Activated T-helper 1 cell treated with anti-CD3 and anti-CD28 coated beads, Interleukin-2, amount 50 U/mL, for 16 hours (primary cell): Measurements from ENCODE around the gene GPS1.

ENCODE experiments used
- DNase-seq, 2 donors: peaks; one replicate each; pipeline ENCODE4 v3.0.0-alpha.2; 2020; ENCODE audit warnings: low read depth in 1 of 2, low spot score in 1 of 2

Gene GPS1

GRCh38 chr17:82056729-82057621, 5.3 kb downstream of the GPS1 start:
- no peak for DNase-seq

GRCh38 chr17:82058230-82058854, 6.6 kb downstream of the GPS1 start:
- DNase-seq = no peak

GRCh38 chr17:82058855-82059249, 7.2 kb downstream of the GPS1 start:
- no peak for DNase-seq

- no peak for DNase-seq
These were observed 7.7 kb downstream of the GPS1 start for GRCh38 chr17:82059272-82060000.

- DNase-seq = no peak
These were observed 8.3 kb downstream of the GPS1 start for GRCh38 chr17:82060001-82060380.

DNA sequence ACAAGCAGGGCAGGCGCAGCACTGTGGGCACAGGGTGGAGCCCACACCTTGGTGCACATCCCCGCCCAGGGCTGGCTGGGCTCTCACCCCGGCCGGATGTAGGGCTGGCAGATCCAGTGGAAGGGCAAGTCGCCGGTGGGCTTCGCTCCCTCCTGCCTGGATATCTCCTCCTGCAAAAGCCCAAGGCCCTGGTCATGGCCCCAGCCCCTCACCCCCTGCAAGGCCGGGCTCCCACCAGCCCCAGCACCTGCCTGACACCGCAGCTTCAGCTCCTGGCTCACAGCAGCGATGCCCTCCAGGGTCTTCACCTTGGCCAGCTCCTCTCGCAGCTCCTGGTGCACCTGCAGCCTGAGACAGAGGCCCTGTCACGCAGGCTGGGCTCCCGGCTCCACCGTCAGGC, 8.9 kb downstream of the GPS1 start:
- no peak for DNase-seq

DNA sequence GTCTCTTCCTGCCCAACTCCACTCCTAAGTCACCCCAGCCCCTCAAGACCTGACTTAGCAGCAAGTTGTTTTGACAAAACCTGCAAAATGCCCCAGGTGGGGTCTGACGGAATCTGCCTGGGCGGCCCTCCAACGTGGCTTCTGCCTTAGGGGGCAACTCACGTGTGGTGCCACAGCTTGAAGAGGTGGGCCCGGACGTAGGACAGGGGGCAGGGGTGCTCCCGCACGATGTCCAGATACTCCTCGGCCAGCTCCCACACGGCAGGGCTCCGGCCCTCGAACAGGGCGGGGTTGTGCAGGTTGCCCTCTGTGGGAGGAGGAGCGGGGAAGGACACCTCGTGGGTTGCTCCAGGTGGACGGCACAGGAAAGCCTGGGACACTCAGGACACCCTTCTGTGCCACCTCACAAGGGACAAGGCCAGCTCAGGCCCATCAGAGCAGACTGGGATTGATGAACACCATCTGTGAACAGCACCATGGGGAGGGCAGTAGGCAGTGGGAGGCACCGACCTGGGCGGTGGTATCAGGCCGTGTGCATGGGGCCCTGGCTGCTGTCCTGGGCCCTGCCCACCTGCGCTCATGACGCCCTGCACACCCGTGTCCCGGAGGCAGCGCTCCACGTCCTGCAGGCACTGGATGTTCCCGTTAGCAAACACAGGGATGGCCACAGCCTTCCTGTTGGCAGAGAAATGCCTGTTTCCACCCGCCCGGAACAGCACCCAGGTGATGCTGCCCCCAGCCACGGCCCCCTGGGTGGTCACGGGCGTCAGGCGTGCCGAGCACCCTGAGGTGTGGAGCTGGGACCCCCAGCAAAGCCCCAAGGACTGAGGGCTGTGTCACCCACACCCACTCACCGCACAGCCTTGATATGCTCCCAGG, 9.6 kb downstream of the GPS1 start:
- DNase-seq = no peak

DNA sequence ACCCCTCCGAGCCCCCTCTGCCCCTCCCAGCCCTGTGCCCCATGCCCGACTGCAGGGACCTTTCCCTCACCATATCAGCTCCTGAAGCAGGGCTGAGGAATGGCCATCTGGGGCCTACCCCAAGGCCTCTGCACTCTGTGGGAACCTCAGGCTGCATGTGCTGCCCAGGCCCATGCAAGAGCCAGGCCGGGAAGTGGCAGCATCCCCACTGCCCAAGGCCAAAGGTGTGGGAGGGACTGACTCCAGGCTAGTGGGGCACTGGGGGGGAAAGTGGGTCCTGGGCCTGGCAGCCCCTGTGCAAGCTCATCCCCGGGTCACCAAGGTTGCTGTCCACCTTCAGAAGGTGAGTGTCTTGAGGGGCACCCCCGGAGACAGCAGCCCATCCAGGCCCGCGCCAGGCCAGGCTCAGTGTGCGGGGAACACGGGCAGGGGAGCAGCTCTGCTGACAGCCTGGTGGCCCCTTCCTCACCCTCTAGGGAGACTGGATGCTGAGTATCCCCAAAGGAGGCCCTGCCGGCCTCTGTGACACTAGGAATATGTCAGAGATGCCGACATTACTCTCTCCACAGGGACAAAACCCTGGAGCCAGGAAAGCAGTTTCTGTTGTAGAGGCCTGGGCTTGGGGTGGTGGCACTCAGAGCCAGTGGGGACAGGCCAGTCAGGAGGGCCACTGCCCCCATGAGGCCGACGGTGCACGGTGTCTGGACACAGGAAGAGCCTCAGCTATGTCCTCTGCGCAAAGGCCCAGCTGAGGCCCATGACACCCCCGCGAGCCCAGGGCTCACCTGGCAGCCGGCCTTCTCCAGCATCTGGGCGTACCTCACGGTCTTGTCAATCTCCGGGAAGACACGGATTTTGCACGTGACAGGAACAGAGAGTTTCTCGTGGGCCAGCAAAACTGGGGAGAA, 10.6 kb downstream of the GPS1 start:
- no peak for DNase-seq

DNA sequence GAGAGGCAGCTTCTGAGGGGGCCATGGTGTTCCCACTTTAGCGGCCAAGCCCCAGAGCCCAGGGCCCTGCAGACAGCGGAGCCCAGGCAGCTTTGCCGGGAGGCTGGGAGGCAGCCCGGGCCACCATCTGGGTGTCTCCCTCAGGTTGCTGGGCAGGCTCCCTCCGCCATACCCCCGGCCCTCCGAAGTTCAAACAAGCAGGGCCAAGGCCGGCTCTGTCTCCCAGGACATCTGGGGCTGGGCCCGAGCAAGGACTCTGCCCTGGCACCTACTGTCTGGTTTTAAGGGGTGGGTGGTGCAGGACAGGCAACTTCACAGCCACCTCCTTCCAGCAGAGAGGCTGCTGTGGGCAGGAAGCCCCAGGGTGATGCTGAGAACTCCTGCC, 11.3 kb downstream of the GPS1 start:
- DNase-seq = no peak

DNA sequence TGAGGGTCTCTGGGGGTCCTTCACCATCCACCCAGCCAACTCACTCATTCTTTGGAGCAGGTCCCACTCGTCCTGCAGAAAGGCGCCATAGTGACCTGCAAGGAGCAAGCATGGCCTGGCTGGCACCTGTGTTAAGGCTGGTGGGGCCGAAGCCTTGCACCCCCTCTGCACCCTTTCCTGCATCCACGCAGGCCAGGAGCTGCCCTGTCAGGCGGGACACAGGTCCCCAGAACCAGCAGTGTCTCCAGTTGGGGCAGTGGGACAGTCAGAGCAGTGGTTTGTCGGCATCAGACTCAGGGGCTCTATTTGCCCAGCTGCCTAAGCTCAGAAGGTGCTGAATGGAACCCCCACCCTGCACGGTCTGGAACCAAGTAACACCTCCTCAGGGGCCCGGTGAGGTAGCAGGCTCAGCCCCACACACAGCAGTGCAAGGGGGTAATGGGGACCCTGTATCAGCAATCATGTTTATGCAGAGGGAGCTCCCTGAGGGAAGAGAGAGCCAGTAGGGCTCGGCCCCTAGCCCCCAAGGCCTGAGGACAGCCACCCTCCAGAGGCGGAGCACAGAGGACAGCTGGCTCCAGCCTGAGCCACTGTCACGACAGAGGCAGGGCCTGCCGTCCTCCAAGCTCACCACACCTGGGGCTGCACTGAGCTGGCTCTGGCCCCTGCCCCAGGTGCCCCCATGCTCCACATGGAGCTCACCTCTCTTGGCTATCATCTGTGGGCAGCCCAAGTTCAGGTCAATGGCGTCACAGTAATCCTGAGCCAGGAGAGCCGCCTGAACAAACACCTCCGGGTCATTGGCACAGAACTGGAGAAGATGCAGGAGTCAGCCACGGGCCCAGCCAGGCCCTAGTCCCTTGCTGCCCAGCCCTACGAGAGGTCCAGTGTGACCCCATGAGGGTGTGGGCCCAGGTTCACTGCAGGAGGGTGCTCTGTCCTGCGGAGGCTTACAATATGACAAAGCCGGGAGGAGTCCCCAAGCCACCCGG, 12.0 kb downstream of the GPS1 start:
- DNase-seq = no peak

DNA sequence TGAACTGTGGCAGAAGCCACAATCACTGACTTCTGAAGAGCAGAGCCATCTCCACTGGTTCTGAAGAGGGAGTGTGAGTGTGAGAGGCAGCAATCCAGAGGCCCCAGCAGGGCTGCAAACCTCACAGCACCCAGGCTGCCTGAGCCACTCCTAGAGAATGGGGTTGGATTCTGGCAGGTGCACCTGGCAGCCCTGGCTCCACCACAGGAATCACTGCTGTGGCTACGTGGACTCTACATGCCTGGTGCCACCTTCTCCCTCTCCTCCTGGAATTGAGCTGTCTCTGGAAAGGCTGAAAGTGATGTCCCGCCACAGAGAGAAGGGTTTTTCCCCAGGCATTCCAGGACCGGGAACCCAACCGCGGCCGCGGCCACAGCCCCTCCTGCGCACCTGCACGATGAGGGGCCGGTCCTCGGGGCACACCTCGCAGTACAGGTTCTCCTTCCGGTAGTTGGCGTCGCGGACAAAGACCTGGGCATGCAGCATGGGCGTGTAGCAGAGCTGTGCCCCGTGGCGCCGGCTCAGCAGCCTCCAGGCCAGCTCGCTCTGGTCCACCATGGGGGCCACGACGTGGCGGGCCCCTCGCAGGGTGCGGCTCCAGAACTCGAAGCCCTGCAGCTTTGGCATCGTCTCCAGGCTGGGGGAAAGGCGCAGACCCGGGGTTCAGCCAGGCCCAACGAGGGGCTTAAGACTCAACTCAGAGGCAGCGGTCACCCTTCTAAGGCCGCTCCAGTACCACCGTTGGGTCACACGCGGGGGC, 12.9 kb downstream of the GPS1 start:
- no peak for DNase-seq

GRCh38 chr17:82065193-82065637, 13.5 kb downstream of the GPS1 start:
- no peak for DNase-seq

DNA sequence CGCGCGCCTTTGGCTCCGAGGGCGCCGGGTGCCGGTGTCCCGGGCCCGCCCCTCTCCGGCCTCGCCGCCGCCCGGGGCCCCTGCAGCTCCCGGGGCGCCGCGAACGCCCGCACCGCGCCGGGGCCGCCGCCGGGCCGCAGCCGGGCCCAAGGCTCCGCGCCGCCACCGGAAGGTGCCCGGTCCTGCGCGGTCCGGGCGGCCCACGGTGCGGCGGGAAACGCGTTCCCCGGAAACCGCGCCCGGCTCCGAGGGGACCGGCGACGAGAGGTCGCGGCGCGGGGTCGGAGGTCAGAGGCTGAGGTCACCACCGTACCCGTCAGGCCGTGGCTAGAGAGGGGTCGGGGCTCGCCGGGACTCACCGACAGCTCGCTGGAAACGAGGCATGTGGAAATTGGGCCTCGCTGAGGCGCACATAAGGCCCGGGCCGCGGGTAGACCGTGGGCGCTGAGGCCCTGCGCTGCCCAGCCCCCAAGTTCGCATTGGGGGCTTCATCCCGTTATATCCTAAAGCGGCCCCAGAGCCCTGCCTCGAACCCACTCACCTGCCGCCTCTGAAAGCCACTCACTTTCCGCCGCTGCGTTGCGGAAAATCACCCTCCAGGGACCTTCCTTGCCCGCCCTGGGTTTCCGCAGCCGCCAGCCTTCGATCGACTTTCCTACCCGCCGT, 14.1 kb downstream of the GPS1 start, which contains the start of gene DUS1L:
Gene DUS1L (minus strand): TSS at position 167 of the 666 bp plus-strand sequence. CDS start 745 bp downstream, outside the sequence.
- DNase-seq = peak; percentile 51 to 63

- DNase-seq = no peak
These were observed 18.9 kb downstream of the GPS1 start for GRCh38 chr17:82070611-82071010.

GRCh38 chr17:82072827-82073226, 21.1 kb downstream of the GPS1 start:
- DNase-seq = no peak

DNA sequence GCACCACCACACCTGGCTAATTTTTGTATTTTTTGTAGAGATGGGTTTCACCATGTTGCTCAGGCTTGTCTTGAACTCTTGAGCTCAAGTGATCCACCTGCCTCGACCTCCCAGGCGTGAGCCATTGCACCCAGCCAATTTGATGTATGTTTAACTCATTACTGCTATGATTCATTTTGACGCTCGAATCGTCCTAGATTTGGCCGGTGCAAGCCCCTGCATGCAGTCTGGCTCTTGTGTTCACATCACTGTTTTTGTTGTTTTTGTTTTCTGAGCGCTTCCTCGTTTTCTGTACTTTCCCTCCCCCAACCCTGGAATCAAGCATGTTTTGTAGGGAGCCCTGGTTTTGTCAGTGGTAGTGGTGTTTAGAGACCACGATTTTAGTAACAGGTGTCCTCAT, 21.7 kb downstream of the GPS1 start:
- DNase-seq = no peak

GRCh38 chr17:82076018-82076784, 24.5 kb downstream of the GPS1 start:
- no peak for DNase-seq
